Measurements from ENCODE around the gene UST.
"Not testable (repeated sequence)": the region's sequence is repeated elsewhere in the genome, so short reads cannot be mapped to it uniquely, and the experiment has no call there.

Gene UST

DNA sequence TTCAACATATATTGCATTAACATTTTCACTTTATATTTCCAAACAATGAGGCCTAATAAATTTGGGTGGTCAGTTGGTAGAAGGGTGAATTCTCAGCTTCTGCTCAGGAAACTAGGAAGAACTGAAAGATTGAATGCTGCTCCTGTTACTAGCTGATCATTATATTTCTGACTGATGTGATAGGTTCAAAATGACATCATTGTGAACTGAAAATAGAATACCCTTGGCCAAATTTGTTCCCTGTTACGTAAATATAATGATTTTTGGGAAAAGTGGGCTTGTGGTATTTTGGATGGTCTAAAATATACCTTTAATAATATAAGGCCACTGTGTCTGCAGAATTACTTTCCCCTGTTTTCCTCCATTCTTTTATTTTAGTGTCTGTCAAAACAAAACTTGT lies 2.8 kb downstream of the UST start:
- Histone ChIP-seq H3K4me1 (no peaks in the 10 kb centered on the region), H3K27me3 (peaks cover 60% of the 10 kb centered on the region), H3K36me3 (no peaks in the 10 kb centered on the region), H3K9me3 (no peaks in the 10 kb centered on the region), H3K4me3 (ENCODE audit: low read depth, low read length) (no peak overlapping the region)
- DNase-seq: no peak
- TF ChIP-seq, protein P1, sequence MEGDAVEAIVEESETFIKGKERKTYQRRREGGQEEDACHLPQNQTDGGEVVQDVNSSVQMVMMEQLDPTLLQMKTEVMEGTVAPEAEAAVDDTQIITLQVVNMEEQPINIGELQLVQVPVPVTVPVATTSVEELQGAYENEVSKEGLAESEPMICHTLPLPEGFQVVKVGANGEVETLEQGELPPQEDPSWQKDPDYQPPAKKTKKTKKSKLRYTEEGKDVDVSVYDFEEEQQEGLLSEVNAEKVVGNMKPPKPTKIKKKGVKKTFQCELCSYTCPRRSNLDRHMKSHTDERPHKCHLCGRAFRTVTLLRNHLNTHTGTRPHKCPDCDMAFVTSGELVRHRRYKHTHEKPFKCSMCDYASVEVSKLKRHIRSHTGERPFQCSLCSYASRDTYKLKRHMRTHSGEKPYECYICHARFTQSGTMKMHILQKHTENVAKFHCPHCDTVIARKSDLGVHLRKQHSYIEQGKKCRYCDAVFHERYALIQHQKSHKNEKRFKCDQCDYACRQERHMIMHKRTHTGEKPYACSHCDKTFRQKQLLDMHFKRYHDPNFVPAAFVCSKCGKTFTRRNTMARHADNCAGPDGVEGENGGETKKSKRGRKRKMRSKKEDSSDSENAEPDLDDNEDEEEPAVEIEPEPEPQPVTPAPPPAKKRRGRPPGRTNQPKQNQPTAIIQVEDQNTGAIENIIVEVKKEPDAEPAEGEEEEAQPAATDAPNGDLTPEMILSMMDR (IDR thresholded peaks at IDR 0.05; ENCODE audit: low read depth, low read length): no peak

DNA sequence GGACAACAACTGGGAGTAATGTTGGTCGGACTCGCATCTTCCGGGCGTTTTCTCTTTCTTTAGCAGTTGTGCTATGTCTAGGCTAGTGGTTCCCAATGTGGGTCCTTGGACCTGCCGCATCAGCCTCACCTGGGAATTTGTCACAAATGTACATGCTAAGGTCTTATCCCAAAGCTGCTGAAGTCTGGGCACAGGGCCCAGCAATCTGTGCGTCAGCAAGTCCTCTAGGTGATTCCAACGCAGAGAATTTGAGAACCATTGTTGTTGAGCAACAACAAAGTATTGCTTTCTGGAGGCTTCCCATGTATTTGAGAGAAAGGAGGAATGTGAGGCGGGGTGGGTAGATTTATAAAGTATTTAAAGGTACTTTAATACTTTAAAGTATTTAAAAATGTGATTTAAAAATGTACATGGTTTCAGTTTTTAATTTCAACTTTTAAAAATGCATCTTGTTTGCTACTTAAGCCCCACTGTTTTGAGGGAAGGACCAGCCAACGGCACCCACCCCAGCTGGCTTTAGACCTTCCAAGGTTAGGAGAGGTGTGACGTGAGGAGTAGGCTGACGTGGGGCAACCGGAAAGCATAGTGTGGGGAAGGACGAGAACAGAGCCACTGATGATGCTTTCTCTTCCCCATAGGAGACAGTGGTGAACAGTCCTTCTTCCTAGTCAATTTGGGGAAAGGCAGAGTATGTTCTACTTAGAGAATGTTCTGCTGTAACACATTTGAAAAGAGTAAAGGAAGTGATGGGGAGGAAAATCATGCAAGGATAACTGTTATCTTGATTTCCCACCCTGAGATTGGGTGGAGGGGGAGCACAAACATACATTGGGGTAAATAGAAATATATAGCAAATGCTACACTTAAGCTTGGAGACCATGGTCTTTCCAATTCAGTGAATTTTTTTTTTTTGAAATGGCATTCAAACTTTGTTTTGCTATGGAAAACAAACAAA lies 4.3 kb downstream of the UST start:
- TF ChIP-seq, protein P1 (IDR thresholded peaks at IDR 0.05; ENCODE audit: low read depth, low read length): no peak
- DNase-seq: no peak
- no peaks in the 10 kb centered on the region for H3K36me3 ChIP-seq
- H3K4me1 ChIP-seq: no peaks in the 10 kb centered on the region
- H3K9me3 ChIP-seq: no peaks in the 10 kb centered on the region
- H3K4me3 ChIP-seq (ENCODE audit: low read depth, low read length): no peak overlapping the region
- peaks cover 49% of the 10 kb centered on the region for H3K27me3 ChIP-seq

DNA sequence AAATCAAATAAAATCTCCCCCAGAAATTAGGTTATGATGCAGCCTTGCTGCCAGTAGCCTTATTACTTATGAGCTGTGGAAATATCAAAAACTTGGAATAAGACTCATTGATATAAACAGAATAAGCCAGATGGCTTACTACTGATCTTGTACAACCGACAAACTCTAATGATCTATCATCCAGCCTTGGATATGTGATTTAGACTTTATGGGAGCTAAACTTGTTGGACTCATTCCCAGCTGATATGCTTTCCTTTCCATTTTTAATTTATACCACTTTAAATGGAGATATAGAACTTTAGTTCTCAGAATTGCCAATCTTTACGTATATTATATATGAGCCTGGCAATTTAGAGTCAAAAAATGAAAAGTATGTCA lies 5.0 kb downstream of the UST start:
- Histone ChIP-seq H3K4me1 (no peaks in the 10 kb centered on the region), H3K36me3 (no peaks in the 10 kb centered on the region), H3K27me3 (peaks cover 43% of the 10 kb centered on the region), H3K9me3 (no peaks in the 10 kb centered on the region), H3K4me3 (ENCODE audit: low read depth, low read length) (no peak overlapping the region)
- TF ChIP-seq, protein P1 (IDR thresholded peaks at IDR 0.05; ENCODE audit: low read depth, low read length): no peak
- DNase-seq: no peak

DNA sequence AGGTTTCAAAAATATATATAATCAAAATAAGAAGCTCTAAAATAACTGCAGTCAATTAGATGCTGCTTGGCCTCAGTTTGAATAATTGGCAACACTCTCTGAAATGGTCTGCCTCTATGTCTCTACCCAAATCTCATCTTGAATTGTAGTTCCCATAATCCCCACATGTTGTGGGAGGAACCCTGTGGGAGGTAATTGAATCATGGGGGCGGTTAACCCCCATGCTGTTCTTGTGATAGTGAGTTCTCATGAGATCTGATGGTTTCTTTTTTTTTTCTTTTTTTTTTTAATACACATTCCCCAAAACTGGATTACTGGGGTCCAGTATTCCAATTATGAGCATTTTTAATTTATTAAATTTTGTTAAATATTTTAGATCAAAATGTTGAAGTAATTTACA lies 8.5 kb downstream of the UST start:
- DNase-seq; H3K9me3 ChIP-seq; H3K4me1 ChIP-seq; H3K27me3 ChIP-seq; H3K36me3 ChIP-seq; H3K4me3 ChIP-seq (ENCODE audit: low read depth, low read length): not testable (repeated sequence)

DNA sequence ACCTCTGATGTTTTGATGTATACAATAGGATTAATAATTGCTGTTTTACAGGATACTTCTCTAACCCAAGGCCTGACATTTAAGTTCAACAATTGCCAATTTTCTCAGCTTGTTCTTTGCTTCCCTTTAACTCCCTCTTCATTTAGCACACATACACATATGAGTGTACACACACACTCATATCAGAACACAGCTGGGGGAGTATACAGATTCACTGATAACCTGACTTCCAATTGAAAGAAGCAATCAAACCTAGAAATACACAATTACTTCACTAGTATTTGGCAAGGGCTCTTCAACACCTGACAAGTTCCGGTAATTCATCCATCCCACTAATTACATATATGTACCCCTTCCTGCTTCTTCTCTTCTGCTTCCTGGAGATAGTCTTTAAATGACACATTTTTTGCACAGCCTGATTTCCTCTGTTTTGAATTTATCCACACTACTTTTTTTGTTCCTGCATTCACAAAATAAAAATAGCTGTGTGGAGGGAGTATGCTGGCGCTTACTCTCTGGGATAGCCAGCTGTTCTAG lies 11.2 kb downstream of the UST start:
- no peaks in the 10 kb centered on the region for H3K4me1 ChIP-seq
- TF ChIP-seq, protein P1 (IDR thresholded peaks at IDR 0.05; ENCODE audit: low read depth, low read length): no peak
- H3K36me3 ChIP-seq: no peaks in the 10 kb centered on the region
- H3K27me3 ChIP-seq: no peaks in the 10 kb centered on the region
- no peak for DNase-seq
- no peak overlapping the region for H3K4me3 ChIP-seq (ENCODE audit: low read depth, low read length)
- H3K9me3 ChIP-seq: no peaks in the 10 kb centered on the region

DNA sequence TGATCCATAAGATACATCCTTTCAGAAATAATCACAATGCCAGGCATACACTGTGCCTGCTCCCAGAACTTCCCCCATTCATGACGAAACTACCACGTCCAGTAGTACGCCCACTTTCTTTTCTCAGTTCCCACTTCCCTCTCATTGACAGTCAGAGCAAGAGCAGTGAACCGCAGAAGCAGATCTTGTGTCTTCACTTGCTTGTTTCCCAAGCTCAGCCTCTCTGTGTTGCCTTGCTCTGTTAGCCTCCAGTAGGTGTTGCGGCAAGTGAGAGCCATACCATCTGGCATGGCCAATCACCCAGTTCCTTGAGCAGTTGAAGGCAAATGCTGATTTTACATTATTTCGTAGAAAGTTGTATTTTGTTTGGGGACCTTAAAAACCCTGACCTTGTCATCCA lies 11.7 kb downstream of the UST start:
- H3K4me3 ChIP-seq (ENCODE audit: low read depth, low read length): no peak overlapping the region
- no peaks in the 10 kb centered on the region for H3K4me1 ChIP-seq
- no peak for DNase-seq
- TF ChIP-seq, protein P1 (IDR thresholded peaks at IDR 0.05; ENCODE audit: low read depth, low read length): no peak
- no peaks in the 10 kb centered on the region for H3K9me3 ChIP-seq
- H3K36me3 ChIP-seq: no peaks in the 10 kb centered on the region
- H3K27me3 ChIP-seq: no peaks in the 10 kb centered on the region

Measured in BE2C (cell line).